Measurements from ENCODE around the gene SFTA2. TPM values are rescaled to one million over a fixed set of nuclear protein-coding genes. Genes with fewer than 3 reads are reported as not detected.

The SFTA2 gene
- total RNA-seq (2014; rRNA removed; shearing (Covaris generic)) (not detected in 2 replicates), polyA plus RNA-seq (2016; fragmentation: Nextera tagmentation; extraction: Ambion mirVana) (not detected in 2 replicates)

GRCh38 chr6:30931969-30932645 is at the start of gene SFTA2:
TSS of gene SFTA2 (minus strand) at chr6:30932170. CDS start at chr6:30932096, 74 bp downstream.
- no peak within 1 kb of the TSS for H3K4me3 ChIP-seq
- no peak for DNase-seq
- H3F3A ChIP-seq (ENCODE audit: insufficient read depth): no peaks in the 10 kb centered on the region
- no peaks in the 10 kb centered on the region for H3K9me3 ChIP-seq (ENCODE audit: low read depth)
- 88% methylated on average over 7 of the region's 7 CpGs for WGBS, 2 experiments (ENCODE audit: low coverage in 1 of 2, low lambda C conversion rate in 2 of 2, missing lambda C conversion rate in 2 of 2)
- peaks cover 7% of the 10 kb centered on the region; the same call in 1 of the 2 replicates for H3K27me3 ChIP-seq (replicated peaks; ENCODE audit: insufficient read depth)
- H3K4me2 ChIP-seq (ENCODE audit: unreplicated experiment): no peak within 1 kb of the TSS
- H3K9me2 ChIP-seq (ENCODE audit: insufficient read depth): no peaks in the 10 kb centered on the region
- no peak within 1 kb of the TSS for H3K9ac ChIP-seq
- H4K20me1 ChIP-seq (ENCODE audit: insufficient read depth): no peaks in the 10 kb centered on the region
- no peaks in the 10 kb centered on the region for H3K79me2 ChIP-seq (ENCODE audit: insufficient read depth)
- H2AFZ ChIP-seq: no peak within 1 kb of the TSS
- no peaks in the 10 kb centered on the region for H3K4me1 ChIP-seq (ENCODE audit: insufficient read depth)
- TF ChIP-seq EZH2 (IDR thresholded peaks at IDR 0.05; ENCODE audit: insufficient read depth, poor library complexity, severe bottlenecking) (no peak), EZH2phosphoT487 (IDR thresholded peaks at IDR 0.05; ENCODE audit: insufficient read depth, low read depth) (no peak)
- in situ Hi-C loops (cut with MboI): no loop called here
- no peaks in the 10 kb centered on the region for H3K36me3 ChIP-seq (ENCODE audit: low read depth)
- H3K27ac ChIP-seq: no peak within 1 kb of the TSS

GRCh38 chr6:30979690-30980089 is 47.7 kb upstream of the SFTA2 start:
- H3K4me1 ChIP-seq (ENCODE audit: insufficient read depth): 0 out of 2 replicates have a peak, but pooled peaks cover 5% of the 10 kb centered on the region
- H3K27me3 ChIP-seq (replicated peaks; ENCODE audit: insufficient read depth): peaks cover 16% of the 10 kb centered on the region; the same call in 1 of the 2 replicates
- H3K27ac ChIP-seq: no peak overlapping the region
- H3F3A ChIP-seq (ENCODE audit: insufficient read depth): peaks cover 4% of the 10 kb centered on the region; the same call in 1 of the 2 replicates
- H3K4me2 ChIP-seq (ENCODE audit: unreplicated experiment): no peak overlapping the region
- no peaks in the 10 kb centered on the region for H3K9me2 ChIP-seq (ENCODE audit: insufficient read depth)
- no peaks in the 10 kb centered on the region for H3K79me2 ChIP-seq (ENCODE audit: insufficient read depth)
- no peak overlapping the region for H2AFZ ChIP-seq
- no peak overlapping the region for H3K4me3 ChIP-seq
- in situ Hi-C loops (cut with MboI): no loop called here
- no peaks in the 10 kb centered on the region for H4K20me1 ChIP-seq (ENCODE audit: insufficient read depth)
- H3K9me3 ChIP-seq (ENCODE audit: low read depth): no peaks in the 10 kb centered on the region
- DNase-seq: no peak
- H3K36me3 ChIP-seq (ENCODE audit: low read depth): no peaks in the 10 kb centered on the region
- TF ChIP-seq EZH2phosphoT487 (IDR thresholded peaks at IDR 0.05; ENCODE audit: insufficient read depth, low read depth) (no peak), EZH2 (IDR thresholded peaks at IDR 0.05; ENCODE audit: insufficient read depth, poor library complexity, severe bottlenecking) (no peak)
- 30 to 31% methylated on average over 4 of the region's 4 CpGs for WGBS, 2 experiments (ENCODE audit: low coverage in 1 of 2, low lambda C conversion rate in 2 of 2, missing lambda C conversion rate in 2 of 2)
- no peak overlapping the region for H3K9ac ChIP-seq

- WGBS, 2 experiments (ENCODE audit: low coverage in 1 of 2, low lambda C conversion rate in 2 of 2, missing lambda C conversion rate in 2 of 2): 4 to 6% methylated on average over 1 of the region's 1 CpG
- in situ Hi-C loops (cut with MboI): no loop called here
- no peak for DNase-seq
These were observed 47.2 kb upstream of the SFTA2 start for GRCh38 chr6:30979141-30979540.

DNA sequence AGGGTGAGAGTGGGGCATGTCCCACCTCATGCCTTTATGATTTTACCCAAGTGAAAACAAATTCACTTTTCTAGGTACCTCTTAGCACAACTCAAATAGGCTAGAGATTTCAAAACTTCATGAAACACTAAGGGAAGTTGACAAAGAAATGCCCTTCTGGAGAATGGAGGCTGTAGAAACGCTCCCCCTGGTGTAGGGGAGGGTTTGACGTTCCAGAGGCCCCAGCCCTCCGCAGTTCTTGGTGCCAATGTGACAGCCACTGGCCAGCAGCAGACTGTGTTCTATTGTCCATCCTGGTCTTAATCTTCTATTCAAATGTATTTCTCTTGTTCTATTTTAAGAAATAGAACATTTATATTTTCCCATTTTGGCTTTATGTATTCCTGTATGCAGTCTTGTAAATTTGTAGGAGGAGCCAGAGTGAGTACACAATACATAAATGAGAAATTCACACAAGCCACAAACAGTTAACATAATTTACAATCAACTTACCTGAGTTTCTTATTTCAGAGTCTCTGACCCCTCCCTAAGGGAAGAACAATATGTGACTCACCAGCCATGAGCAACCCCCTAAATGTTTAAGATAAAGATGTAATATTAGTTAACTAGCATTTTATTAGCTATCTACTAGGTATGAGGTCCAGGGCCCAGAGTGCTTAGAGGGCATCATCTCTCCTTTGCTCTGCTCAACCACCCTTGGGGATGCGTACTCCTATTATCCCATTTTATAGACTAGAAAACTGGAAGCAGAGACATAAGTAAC is 42.7 kb upstream of the SFTA2 start:
- Histone ChIP-seq H3K36me3 (ENCODE audit: low read depth) (no peaks in the 10 kb centered on the region), H3K9me3 (ENCODE audit: low read depth) (no peaks in the 10 kb centered on the region), H4K20me1 (ENCODE audit: insufficient read depth) (no peaks in the 10 kb centered on the region), H3K27ac (no peak overlapping the region), H2AFZ (no peak overlapping the region), H3K9me2 (ENCODE audit: insufficient read depth) (no peaks in the 10 kb centered on the region), H3K4me1 (ENCODE audit: insufficient read depth) (no peaks in the 10 kb centered on the region), H3K27me3 (replicated peaks; ENCODE audit: insufficient read depth) (peaks cover 15% of the 10 kb centered on the region; the same call in 1 of the 2 replicates), H3K79me2 (ENCODE audit: insufficient read depth) (no peaks in the 10 kb centered on the region), H3F3A (ENCODE audit: insufficient read depth) (no peaks in the 10 kb centered on the region), H3K9ac (no peak overlapping the region), H3K4me2 (ENCODE audit: unreplicated experiment) (no peak overlapping the region), H3K4me3 (no peak overlapping the region)
- no peak for DNase-seq
- 29 to 31% methylated on average over 4 of the region's 4 CpGs for WGBS, 2 experiments (ENCODE audit: low coverage in 1 of 2, low lambda C conversion rate in 2 of 2, missing lambda C conversion rate in 2 of 2)
- no peak for TF ChIP-seq EZH2phosphoT487 (IDR thresholded peaks at IDR 0.05; ENCODE audit: insufficient read depth, low read depth)
- no peak for TF ChIP-seq EZH2 (IDR thresholded peaks at IDR 0.05; ENCODE audit: insufficient read depth, poor library complexity, severe bottlenecking)
- in situ Hi-C loops (cut with MboI): no loop called here

More at GRCh38 chr6:30979141-30979540, 47.2 kb upstream of the SFTA2 start:
- Histone ChIP-seq H3K4me3 (no peak overlapping the region), H3K27me3 (replicated peaks; ENCODE audit: insufficient read depth) (peaks cover 11% of the 10 kb centered on the region; the same call in 1 of the 2 replicates), H3K79me2 (ENCODE audit: insufficient read depth) (no peaks in the 10 kb centered on the region), H4K20me1 (ENCODE audit: insufficient read depth) (no peaks in the 10 kb centered on the region), H3K9me2 (ENCODE audit: insufficient read depth) (no peaks in the 10 kb centered on the region), H3K9me3 (ENCODE audit: low read depth) (no peaks in the 10 kb centered on the region), H3K4me2 (ENCODE audit: unreplicated experiment) (no peak overlapping the region), H2AFZ (no peak overlapping the region), H3K9ac (no peak overlapping the region), H3K27ac (no peak overlapping the region), H3F3A (ENCODE audit: insufficient read depth) (peaks cover 4% of the 10 kb centered on the region; the same call in 1 of the 2 replicates), H3K36me3 (ENCODE audit: low read depth) (no peaks in the 10 kb centered on the region), H3K4me1 (ENCODE audit: insufficient read depth) (0 out of 2 replicates have a peak, but pooled peaks cover 5% of the 10 kb centered on the region)
- TF ChIP-seq EZH2phosphoT487 (IDR thresholded peaks at IDR 0.05; ENCODE audit: insufficient read depth, low read depth) (no peak), EZH2 (IDR thresholded peaks at IDR 0.05; ENCODE audit: insufficient read depth, poor library complexity, severe bottlenecking) (no peak)

Data from GM23248 (cell line).